GOT3 (cell line): ENCODE data around the gene PHF12.

Source experiments
- DNase-seq: peaks from one replicate; lab custom pipeline; 2025; ENCODE audit warnings: mixed read lengths; lab: John Stamatoyannopoulos, UW

Gene PHF12

GRCh38 chr17:28951428-28951990 lies at the start of gene PHF12:
PHF12 (minus strand) TSS chr17:28951518; CDS start chr17:28950960, 558 bp downstream.
- peak; percentile 98 for DNase-seq

GRCh38 chr17:29000973-29001372 lies 49.7 kb upstream of the PHF12 start:
- no peak for DNase-seq

DNA sequence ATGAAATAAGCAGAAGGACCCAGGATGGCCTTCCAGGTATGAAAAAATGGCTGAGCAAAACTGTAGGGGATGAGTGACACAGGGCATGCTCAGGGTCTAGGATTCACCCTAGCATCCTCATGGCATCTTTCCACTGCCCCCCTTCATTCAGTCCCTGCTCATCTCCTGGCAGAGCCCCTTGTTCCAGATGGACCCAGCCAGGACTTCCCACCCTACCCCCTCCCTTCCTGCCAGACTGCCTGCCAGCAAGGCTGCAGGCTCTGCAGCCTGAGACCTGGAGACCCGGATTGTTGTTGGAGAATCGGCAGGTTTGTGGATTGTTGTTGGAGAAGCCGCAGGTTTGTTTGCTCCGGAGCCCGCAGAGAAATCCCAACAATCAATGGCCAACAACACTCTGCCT lies 47.9 kb upstream of the PHF12 start:
- no peak for DNase-seq

- no peak for DNase-seq
These were observed 46.5 kb upstream of the PHF12 start for GRCh38 chr17:28997806-28998205.

DNA sequence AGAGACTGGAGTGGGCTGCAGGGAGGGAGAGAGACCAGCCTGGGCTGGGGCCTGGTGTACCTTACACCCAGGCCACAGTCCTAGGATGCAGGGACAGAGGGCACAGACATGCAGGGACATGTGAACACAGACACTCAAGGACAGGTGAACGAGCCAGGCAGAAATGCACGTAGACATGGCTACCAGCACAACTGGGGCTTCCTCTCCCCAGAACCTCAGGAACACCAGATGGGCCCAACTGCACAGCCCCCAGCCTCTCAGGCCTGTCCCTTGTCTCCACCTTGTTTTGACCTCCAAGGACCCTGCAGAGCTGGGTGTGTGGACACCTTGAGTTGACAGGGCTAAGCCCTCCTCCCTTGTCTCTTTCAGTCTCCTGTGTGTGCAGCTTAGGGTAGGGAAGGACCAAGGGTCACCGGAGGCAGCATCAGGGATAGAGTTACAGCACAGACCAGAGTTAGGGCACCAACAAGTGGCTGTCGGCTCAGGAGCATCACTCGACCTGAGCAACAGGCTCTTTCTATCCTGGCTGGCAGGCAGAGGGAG lies 45.3 kb upstream of the PHF12 start:
- DNase-seq = no peak

- no peak for DNase-seq
These were observed 42.5 kb upstream of the PHF12 start for GRCh38 chr17:28993645-28994426.

DNA sequence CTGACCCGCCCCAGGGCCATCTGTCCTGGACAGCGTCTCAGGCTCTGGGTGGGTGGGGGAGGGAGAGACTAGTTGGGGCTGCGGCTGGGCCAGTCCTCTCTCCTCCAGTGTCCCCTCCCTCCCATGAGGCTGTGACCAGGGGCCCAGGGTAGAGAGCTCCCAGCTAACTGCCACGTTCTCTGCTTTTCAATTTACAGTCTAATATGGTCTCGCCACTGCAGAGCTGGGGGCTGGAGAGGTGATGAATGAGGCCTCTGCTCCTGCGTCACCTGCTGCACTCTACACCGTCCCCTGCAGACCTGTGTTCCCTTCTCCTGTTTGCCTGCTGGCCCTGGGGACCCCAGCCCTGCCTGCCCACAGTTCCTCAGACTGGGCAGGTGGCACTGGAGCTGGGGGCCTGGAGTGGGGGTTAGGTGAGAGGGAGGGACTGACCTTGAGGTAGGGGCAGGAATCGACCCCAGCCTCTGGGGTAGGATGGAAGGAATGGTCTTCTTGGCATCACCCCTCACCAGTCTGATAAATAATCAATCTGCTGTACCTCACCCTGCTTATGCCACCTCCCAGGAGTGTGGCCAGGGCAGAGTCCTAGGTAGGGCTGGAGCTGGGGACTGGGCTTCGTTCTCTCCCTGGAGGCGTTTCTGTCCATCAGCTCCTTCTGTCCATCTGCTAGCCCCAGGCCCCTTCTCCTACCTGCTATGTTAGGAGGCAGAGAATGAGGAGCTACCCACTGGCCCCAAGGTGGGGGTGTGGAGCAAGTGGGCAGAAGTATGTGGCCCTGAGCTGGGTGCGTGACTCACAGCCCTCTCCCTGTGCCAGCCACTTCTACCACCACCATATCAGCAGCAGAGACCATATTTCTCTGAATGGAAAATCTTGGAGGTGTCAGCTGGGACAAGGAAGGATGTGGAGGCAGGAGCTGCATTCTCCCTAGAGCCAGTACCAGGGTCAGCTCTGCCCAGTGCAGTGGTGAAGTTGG lies 41.6 kb upstream of the PHF12 start:
- DNase-seq = no peak

GRCh38 chr17:28992185-28992584 lies 40.9 kb upstream of the PHF12 start:
- DNase-seq = no peak

DNA sequence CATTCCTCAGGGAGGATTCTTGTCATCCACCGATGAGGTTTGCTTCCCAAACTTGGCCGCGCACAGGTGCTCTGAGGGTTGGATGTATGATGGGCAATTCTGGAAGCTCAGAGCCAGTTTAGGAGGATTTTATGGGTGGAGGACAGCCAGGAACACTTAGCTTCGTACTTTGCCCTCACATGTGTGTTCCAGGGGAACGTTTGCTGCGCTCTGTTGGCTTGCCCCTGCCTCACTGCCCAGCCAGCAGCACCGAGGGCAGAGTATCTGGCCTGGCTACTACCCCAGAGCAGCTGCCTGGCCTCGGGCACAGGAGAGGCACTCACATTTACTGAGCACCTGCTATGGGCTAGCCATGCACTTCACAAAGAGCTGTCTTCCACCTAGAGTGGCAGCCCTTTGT lies 40.5 kb upstream of the PHF12 start:
- no peak for DNase-seq

- DNase-seq = no peak
These were observed 37.7 kb upstream of the PHF12 start for GRCh38 chr17:28989028-28989427.

DNA sequence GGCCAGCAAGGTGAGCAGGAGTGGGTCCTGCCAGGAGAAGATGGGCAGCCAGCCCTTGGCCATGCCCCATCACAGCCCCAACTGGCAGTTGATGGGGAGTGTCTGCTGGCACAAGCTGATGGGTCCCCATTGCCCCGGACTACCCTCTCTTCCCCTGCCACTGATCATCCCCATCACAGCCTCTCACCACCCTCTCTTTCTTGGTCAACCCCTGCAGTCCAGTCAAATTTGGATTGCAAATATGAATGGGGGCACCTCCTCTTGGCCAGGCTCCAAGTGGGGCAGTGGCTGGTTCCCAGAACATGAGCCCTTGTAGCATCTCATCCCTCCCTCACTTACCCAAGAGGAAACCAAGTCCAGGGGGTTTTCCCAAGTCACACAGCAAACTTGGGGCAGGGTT lies 37.2 kb upstream of the PHF12 start:
- DNase-seq = no peak

- DNase-seq = no peak
These were observed 35.7 kb upstream of the PHF12 start for GRCh38 chr17:28986714-28987655.

DNA sequence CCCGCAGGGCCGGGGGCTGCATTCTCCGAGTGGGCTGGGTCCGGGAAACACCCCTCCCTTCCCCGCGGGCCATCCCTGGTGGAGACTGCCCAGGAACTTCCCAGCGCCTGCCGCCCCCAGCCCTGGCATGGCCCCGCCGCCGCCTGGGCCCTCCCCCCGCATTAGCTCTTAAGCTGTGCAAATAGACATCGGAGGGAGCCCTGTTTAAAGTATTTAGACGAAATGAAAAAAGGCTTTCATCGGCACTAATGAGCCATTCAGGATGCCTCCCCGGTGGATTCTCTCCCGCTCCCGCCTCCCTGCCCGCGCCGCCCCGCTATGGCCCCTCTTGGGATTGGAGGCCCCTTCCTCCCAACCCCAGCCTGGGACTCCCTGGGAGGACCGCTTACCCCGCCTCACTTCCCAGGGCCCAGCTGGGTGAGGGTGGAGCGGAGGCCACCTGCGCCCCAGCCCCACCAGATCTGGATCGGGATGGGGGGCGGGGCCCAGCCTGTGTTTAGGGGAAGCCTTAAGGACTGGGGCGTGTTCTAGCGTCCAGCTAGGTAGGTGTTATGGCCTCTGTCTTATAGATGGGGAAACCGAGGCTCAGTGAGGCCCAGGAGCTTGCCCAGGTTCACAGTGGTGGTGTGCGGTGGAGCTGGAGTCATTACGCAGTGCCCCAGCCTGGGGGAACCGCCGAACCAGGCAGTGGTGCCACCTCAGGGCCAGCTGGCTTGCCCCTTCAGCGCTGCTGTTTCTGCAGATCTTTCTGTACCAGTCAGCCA lies 34.8 kb upstream of the PHF12 start:
- no peak for DNase-seq

DNA sequence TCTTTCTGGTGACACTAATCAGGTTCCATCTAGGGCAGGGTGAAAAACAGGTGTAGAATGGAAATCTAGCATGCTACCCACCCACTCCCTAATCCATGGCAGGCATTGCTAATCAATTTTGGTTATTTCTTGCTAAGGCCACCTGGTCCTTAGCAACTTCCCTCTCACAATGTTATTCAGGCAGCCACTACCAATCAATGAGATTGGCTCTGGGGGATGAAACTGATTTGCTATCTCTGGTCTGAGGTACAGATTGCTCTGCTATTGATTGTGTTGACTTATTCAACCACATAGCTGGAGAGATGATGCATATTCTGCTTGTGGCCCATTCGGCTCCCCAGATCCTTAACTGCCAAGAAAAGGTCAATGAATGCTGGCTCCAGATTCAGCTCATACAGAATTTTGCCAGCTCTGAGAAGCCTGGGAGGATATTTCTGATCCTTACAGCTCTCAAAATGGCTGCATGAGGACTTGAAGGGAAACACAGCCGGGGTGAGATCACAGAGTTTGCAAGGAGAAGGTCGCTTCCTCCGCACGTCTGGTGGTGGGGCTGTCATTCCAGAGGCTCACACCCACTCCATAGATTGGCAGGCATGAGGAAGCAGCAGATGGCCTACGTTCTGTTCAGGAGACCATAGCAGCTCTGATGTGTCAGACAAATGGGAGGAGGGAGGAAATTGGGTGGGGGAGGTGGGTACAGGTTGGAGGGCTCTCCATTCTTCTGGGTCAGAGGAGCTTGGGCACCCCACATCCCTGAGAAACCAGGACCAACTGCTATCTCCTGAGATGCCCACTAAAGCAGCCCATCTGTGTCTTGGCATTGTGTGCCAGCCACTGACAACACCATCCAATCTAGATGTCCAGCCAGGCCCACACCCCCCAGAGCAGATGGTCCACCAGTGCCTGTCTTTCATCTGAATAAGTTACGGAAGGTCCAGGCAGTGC lies 32.2 kb upstream of the PHF12 start:
- DNase-seq = no peak

DNA sequence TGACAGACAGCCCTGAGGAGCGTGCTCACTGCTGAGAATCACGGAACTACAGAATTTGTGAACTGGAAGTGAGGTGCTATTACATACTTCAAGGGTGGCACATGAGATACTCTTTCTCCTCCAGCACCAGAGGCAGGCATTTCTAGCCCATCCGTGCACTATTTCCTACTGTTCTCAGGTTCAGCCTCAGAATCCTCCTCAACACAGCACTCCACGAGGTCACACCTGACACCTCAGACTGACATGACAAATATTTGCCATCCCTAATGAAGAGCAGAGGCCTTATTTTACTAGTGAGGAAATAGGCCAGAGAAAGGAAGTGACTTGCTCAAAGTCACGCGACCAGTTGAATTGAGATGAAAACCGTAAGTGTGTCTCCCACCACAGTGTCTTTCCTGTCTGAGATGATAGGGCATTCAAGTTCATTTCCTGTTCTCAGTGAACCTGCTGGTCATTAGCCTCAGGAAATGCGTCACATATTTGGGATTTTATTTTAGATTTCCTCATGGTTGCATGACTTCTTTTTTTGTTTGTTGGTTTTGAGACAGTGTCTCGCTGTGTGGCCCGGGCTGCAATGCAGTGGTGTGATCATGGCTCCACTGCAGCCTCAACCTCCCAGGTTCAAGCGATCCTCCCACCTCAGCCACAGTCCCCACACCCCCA lies 30.9 kb upstream of the PHF12 start:
- DNase-seq = no peak

GRCh38 chr17:28978356-28978964 lies 27.1 kb upstream of the PHF12 start:
- no peak for DNase-seq

DNA sequence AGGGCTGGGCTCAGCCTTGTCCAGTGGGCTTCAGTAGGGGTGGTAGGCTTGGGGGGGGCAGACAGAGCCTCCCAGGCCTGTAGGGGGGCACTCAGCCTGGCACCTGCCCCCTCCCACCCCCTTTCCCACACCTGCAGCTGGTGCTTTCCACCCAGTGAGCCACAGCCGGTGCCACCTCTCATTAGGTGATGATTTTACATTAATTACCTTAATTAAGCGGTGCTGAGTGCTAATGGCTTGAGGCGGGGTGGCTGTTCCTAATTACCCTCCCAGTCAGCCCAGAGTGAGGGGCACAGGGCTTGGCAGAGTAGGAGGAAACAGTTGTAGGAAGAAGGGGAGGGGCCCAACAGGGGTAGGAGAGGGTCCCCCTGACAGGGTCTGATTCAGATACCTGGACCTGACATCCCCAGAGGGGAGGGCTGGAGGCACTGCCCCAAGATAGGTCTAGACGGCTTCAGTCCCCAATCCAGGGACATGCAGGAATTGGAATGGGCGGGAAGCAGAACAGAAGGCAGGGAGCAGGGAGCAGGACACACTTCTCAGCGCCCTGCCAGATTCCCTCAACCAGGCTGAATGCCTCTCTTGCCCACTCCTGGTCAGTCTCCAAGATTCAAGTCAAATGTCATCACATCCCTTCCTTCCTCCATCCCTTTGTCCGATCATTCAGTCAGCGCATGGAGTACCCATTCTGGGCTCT lies 26.5 kb upstream of the PHF12 start:
- DNase-seq = no peak

DNA sequence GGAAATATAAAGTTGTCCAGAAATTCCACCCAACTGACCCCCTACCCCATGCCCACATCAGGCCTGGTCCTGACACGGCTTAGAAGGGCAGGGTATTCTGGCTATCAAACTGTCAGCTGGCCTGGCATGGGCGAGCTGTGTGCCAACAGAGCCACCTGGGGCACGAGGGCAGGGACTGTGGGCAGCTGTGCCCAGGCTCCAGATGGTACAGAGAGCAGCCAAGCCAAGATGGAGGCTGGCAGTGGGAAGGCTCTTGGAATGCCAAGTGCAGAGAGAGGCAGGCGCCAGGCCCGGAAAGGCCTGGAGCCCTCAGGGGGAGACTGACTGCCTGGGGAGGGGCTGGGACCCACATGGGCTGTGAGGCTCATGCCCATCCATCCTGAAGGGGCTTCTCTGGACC lies 24.3 kb upstream of the PHF12 start:
- DNase-seq = no peak
